Smooth muscle cell of the brain vasculature (primary cell): ENCODE data around the gene LAMA5.

Experiments
- DNase-seq: peaks from one replicate; pipeline ENCODE4 v3.0.0-alpha.2; 2012; ENCODE audit warnings: low read depth, low spot score

Gene LAMA5

GRCh38 chr20:62304331-62305148 is 62.6 kb downstream of the LAMA5 start:
- no peak for DNase-seq

GRCh38 chr20:62303340-62304226 is 63.5 kb downstream of the LAMA5 start:
- no peak for DNase-seq

- DNase-seq, result no peak
These were observed 64.1 kb downstream of the LAMA5 start for GRCh38 chr20:62303062-62303339.

- DNase-seq, result peak; percentile 87
These were observed 64.6 kb downstream of the LAMA5 start, which contains the start of gene ADRM1 for GRCh38 chr20:62302341-62303061. ADRM1 (plus strand) TSS chr20:62302997; CDS start chr20:62303569, 572 bp downstream.

DNA sequence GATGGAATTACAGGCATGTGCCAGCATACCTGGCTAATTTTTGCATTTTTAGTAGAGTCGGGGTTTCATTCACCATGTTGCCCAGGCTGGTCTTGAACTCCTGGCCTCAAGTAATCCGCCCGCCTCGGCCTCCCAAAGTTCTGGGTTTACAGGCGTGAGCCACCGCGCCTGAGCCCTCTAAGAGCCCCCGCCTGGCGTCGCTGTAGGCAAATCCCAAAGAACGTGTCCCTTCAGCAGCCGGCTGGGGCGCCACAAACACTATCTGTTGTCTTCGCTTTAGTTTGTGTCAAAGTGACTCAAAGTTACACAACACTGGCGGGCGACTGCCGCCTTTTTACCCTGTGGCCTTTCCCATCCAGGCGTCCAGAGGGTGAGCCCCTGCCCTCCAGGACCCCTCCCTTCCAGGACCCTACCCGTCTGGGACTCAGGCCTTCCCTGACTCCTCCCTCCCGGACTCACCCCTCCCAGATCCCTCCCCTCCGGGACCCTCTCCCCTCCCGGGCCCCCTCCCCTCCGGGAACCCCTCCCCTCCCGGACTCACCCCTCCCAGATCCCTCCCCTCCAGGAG is 65.3 kb downstream of the LAMA5 start:
- DNase-seq, result peak; percentile 68

GRCh38 chr20:62301111-62301668 is 65.9 kb downstream of the LAMA5 start:
- DNase-seq, result no peak

DNA sequence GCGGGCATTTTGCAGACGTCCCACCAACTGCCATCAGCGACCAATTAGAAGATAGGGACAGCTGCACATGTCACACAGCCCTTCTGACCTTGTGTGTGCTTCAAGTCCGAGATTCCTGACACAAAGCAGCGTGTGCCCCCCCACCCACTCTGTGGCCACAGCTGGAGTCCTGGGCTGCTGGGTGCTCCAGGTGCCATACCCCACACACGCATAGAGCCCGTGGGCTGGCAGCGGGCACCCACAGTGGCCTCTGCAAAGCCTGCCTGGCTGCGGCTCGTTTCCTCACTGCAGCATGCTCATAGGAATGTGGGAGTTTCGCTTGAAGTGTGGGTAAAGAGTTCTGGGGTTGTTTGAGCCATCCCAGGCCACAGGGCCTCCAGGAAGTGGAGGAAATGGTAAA is 66.8 kb downstream of the LAMA5 start:
- DNase-seq, result no peak

GRCh38 chr20:62299666-62300236 is 67.4 kb downstream of the LAMA5 start:
- DNase-seq, result no peak

DNA sequence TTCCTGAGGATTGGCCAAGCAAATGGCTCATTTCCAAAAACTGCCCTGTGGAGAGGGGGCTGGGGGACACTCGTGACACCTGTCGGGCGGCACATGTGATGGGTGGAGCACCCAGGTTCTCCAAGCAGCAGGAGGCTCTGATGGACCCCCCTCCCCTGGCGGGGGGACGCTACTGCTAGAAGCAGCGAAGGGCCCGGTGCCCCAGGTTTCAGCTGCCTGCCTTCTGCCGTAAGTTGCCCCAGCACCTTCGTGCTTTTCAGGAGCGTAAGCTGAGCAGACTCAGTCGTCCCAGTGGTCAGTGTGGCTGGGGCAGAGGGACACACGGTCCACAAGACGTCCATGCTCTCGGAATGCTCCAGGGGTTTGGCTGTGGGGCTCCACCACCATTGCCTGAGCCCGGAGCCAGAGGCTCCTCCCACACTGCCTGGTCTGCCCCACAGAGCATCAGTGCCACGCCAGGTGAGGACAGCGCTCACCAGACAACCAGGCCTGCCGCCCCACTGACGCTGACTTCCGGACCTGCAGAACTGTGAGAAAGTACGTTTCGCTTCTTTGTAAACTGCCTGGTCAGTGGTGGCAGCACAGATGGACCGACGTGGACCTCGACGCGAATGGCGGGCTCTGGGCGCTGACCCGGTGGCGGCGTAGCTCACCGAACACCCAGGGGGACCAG is 68.4 kb downstream of the LAMA5 start:
- DNase-seq, result no peak

DNA sequence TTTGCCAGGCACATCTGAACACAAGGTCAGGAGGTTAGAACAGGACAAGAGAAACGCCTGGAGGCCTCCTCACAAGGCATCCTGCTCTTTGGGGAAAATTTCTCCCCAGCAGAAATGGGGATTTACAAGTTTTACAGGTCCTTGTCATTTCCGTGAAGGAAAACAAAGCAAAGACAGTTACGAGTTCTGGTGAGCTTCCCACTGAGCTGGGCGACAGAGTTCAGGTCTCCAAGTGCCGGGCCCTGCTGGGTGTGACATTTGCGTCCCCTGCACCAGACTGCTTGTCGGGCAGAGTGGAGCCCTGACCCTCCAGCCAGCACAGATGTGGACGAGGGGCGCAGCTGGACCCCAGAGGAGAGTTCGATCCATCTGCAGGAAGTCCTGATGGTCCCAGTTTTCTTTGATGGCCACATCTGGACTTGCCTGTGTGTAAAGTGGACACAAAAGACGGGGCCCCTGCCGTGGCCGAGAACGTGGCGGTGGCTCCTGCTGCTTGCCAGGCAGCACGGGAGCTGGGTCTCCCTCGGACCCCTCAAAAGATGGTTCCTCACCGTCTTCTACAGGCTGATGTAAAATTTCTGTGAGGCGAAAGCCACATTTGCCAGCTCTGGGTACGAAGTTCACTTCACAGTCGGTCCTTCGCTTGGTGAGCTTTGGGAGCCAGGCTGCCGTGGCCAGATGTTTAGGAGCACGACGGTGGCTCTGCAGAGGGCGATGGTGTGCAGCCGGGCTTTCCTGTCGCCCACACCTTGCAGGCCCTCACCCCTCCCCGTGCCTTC is 69.5 kb downstream of the LAMA5 start:
- no peak for DNase-seq

- no peak for DNase-seq
These were observed 70.2 kb downstream of the LAMA5 start for GRCh38 chr20:62296724-62297448.

DNA sequence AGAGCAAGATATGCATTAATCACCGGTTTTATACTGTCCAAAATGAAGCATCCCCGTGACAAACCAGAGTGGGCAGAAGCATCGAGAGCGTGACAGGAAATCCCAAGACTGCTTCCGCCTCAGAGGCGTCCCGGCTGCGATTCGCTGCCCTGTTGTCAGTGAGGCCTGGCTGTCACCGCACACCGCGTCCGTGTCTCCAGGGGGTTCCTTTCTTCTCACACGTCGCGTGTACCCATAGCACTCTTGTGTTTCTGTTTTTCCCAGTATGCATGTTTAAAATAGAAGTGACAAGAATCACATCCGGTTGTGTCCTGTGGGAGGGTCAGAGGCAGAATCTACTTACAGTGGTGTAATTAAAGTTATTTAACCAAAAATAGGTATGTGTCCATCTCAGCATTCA is 72.6 kb downstream of the LAMA5 start:
- DNase-seq, result no peak

GRCh38 chr20:62293946-62294345 is 73.2 kb downstream of the LAMA5 start:
- no peak for DNase-seq

GRCh38 chr20:62293111-62293784 is 73.9 kb downstream of the LAMA5 start:
- DNase-seq, result no peak

GRCh38 chr20:62292108-62292507 is 75.0 kb downstream of the LAMA5 start:
- no peak for DNase-seq

GRCh38 chr20:62291251-62292066 is 75.7 kb downstream of the LAMA5 start:
- DNase-seq, result no peak

- no peak for DNase-seq
These were observed 77.2 kb downstream of the LAMA5 start for GRCh38 chr20:62289898-62290297.

DNA sequence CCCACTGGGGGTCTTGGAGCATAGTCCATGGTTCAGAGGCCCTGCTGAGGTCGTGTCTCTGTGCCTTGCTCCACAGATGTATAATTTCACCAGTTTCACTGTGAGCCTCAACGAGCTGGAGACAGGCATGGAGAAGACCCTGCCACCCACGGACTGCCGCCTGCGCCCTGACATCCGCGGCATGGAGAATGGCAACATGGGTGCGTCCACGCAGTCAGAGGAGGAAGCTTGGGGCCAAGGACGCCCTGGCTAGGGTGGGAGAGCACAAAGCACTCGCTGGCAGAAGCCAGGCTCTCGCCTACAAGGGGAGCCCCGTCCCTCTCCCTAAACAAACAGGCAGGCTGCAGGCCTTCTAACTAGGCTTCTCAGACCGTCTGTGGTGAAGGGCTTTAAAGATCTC is 78.0 kb downstream of the LAMA5 start:
- no peak for DNase-seq
